Measurements from ENCODE around the gene SRMS. TPM values are rescaled to one million over a fixed set of nuclear protein-coding genes. Genes with fewer than 3 reads are reported as not detected.

The SRMS gene
- total and polyA plus RNA-seq, 2 of the 13 experiments (the other 11 are each of a cell fraction or from before 2014, with no cell fraction given) = not detected

DNA sequence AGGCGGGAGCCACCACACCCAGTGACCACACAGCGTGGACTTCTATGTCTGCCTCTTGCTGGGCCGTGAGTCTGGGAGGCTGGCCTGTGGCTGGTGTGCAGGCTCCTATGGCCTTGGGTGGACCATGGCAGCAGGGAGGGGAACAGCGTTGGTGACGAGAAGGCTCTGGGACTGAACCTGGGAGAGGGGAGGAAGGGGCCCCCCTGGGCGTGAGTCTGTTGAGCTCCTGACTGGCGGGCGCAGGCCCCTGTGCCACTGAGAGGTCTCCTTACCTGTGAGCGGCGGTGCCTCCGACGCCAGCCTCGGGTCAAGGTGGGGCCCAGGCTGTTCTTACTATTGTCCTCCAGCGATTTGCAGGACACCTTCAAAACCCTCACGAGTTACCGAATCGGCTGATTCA is 39.2 kb upstream of the SRMS start (continued):
- TF ChIP-seq, protein P1, sequence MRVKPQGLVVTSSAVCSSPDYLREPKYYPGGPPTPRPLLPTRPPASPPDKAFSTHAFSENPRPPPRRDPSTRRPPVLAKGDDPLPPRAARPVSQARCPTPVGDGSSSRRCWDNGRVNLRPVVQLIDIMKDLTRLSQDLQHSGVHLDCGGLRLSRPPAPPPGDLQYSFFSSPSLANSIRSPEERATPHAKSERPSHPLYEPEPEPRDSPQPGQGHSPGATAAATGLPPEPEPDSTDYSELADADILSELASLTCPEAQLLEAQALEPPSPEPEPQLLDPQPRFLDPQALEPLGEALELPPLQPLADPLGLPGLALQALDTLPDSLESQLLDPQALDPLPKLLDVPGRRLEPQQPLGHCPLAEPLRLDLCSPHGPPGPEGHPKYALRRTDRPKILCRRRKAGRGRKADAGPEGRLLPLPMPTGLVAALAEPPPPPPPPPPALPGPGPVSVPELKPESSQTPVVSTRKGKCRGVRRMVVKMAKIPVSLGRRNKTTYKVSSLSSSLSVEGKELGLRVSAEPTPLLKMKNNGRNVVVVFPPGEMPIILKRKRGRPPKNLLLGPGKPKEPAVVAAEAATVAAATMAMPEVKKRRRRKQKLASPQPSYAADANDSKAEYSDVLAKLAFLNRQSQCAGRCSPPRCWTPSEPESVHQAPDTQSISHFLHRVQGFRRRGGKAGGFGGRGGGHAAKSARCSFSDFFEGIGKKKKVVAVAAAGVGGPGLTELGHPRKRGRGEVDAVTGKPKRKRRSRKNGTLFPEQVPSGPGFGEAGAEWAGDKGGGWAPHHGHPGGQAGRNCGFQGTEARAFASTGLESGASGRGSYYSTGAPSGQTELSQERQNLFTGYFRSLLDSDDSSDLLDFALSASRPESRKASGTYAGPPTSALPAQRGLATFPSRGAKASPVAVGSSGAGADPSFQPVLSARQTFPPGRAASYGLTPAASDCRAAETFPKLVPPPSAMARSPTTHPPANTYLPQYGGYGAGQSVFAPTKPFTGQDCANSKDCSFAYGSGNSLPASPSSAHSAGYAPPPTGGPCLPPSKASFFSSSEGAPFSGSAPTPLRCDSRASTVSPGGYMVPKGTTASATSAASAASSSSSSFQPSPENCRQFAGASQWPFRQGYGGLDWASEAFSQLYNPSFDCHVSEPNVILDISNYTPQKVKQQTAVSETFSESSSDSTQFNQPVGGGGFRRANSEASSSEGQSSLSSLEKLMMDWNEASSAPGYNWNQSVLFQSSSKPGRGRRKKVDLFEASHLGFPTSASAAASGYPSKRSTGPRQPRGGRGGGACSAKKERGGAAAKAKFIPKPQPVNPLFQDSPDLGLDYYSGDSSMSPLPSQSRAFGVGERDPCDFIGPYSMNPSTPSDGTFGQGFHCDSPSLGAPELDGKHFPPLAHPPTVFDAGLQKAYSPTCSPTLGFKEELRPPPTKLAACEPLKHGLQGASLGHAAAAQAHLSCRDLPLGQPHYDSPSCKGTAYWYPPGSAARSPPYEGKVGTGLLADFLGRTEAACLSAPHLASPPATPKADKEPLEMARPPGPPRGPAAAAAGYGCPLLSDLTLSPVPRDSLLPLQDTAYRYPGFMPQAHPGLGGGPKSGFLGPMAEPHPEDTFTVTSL (CRISPR knock-in tag; IDR thresholded peaks at IDR 0.05; ENCODE audit: borderline replicate concordance) = no peak
- TF ChIP-seq ZNF274 (CRISPR knock-in tag; IDR thresholded peaks at IDR 0.05) (no peak), ZC3H13 (CRISPR knock-in tag; IDR thresholded peaks at IDR 0.05) (0 out of 2 replicates have a peak, but pooled peaks have one; percentile 53), HNF4A (CRISPR knock-in tag; IDR thresholded peaks at IDR 0.05) (no peak), IRF2 (CRISPR knock-in tag; IDR thresholded peaks at IDR 0.05) (no peak), KDM2A (CRISPR knock-in tag; IDR thresholded peaks at IDR 0.05; ENCODE audit: borderline replicate concordance, low read depth) (0 out of 2 replicates have a peak, but pooled peaks have one; percentile 42), KDM6A (CRISPR knock-in tag; IDR thresholded peaks at IDR 0.05; ENCODE audit: low read depth) (no peak), SMARCC2 (IDR thresholded peaks at IDR 0.05) (no peak), PHF5A (CRISPR knock-in tag; IDR thresholded peaks at IDR 0.05; ENCODE audit: low read depth, unreplicated experiment) (no peak), ZNF30 (CRISPR knock-in tag; IDR thresholded peaks at IDR 0.05) (no peak), MYNN (CRISPR knock-in tag; IDR thresholded peaks at IDR 0.05; ENCODE audit: low read depth) (no peak), GABPA (IDR thresholded peaks at IDR 0.05; ENCODE audit: low read depth, low read length) (no peak), GABPA (CRISPR knock-in tag; IDR thresholded peaks at IDR 0.05; ENCODE audit: low read depth) (no peak), ZNF644 (CRISPR knock-in tag; IDR thresholded peaks at IDR 0.05; ENCODE audit: low read depth) (no peak)
- TF ChIP-seq, protein P2, sequence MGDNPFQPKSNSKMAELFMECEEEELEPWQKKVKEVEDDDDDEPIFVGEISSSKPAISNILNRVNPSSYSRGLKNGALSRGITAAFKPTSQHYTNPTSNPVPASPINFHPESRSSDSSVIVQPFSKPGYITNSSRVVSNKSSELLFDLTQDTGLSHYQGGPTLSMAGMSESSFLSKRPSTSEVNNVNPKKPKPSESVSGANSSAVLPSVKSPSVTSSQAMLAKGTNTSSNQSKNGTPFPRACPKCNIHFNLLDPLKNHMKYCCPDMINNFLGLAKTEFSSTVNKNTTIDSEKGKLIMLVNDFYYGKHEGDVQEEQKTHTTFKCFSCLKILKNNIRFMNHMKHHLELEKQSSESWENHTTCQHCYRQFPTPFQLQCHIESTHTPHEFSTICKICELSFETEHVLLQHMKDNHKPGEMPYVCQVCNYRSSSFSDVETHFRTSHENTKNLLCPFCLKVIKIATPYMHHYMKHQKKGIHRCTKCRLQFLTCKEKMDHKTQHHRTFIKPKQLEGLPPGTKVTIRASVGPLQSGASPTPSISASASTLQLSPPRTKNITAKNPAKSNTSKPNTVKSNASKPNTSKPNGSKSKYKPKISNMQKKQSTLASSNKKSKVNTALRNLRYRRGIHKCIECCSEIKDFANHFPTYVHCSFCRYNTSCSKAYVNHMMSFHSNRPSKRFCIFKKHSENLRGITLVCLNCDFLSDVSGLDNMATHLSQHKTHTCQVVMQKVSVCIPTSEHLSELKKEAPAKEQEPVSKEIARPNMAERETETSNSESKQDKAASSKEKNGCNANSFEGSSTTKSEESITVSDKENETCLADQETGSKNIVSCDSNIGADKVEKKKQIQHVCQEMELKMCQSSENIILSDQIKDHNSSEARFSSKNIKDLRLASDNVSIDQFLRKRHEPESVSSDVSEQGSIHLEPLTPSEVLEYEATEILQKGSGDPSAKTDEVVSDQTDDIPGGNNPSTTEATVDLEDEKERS (CRISPR knock-in tag; IDR thresholded peaks at IDR 0.05) = no peak
